Eye (tissue), 1 donor: ENCODE results near the gene ZBTB3.

Experiments
- DNase-seq: peaks from one replicate; pipeline ENCODE4 v3.0.0-alpha.2; 2015

ZBTB3 gene

GRCh38 chr11:62753736-62754603 is at the start of gene ZBTB3:
Gene ZBTB3 (minus strand): TSS chr11:62754160. CDS start chr11:62753664, 496 bp downstream.
- DNase-seq, result peak; percentile 99

DNA sequence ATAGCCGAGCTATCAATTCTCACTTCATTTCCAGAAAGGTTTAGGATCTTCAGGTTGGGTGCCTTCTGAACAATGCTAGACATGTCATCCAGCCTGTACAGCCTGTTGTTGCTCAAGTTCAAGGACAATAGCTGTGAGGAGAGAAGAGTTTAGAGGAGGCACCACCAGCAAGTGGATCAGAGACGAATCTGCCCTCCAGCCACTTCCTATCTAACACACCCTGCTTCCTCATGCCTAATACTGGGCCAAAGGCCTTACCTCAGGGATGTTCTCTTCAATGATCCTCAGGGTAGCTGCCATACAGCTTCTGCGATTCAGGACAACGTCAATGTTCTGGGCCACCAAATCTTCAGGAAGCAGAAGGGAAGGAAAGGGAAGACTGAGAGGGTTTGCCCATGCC is 47.1 kb upstream of the ZBTB3 start:
- DNase-seq, result no peak

- no peak for DNase-seq
Measured at GRCh38 chr11:62799486-62799885, 45.5 kb upstream of the ZBTB3 start.

- DNase-seq, result no peak
Measured at GRCh38 chr11:62796281-62796680, 42.3 kb upstream of the ZBTB3 start.

GRCh38 chr11:62794201-62794775 is 40.3 kb upstream of the ZBTB3 start:
- DNase-seq, result no peak

DNA sequence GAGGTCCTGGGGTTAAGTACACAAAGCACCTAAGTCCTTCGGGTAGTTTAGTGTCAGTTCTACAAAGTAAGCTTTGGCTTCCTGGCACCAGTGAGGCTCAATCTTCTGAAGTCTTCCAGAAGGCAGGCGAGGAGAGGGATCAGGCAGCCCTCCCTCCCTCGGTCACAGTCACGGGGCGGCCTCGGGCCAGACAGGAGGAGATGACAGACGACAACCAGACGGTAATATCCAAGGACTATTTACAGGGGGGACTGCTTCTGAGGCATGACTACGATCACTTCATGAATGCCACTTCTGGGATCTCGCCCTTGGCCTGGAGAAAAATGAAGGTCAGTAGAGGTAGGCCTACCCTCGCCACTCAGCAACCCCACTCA is 38.2 kb upstream of the ZBTB3 start:
- DNase-seq, result no peak

DNA sequence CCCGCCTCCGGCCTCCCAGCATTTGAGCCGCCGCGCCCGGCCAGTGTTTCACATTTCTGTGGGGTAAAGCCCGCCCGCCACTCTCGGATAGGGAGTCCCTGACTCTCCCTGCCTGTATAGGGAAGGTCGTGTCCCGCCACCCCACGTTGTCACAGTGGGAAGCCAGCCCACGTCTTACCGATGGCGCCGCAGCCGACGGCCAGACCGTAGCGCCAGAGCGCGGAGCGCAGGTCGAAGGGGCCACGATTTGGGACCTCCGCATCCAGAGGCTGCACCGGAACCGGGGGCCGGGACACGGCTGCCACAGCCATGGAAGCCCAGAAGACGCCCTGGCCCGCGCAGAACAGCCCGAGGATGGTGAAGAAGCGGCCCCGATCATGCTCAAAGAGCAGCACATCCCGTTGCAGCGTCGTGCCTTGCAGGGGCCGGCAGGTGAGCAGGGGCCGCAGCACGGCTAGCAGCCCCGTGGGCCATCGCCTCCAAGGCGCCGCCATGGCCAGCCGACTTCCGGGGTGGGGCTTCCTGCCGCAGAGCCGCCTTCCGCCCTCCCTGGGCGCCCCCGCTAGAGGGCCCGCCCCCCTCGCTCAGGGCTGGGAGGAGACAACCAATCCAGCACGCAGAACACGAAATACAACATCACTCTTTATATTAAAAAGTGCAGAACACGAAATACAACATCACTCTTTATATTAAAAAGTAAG is 37.7 kb upstream of the ZBTB3 start, which contains the start of gene TMEM223:
TSS of gene TMEM223 (minus strand) at position 506 of the 701 bp plus-strand sequence. CDS start at position 494, 12 bp downstream.
- peak; percentile 91 for DNase-seq

- DNase-seq, result no peak
Measured at GRCh38 chr11:62789576-62789975, 35.6 kb upstream of the ZBTB3 start.

GRCh38 chr11:62788991-62789390 is 35.0 kb upstream of the ZBTB3 start:
- no peak for DNase-seq

DNA sequence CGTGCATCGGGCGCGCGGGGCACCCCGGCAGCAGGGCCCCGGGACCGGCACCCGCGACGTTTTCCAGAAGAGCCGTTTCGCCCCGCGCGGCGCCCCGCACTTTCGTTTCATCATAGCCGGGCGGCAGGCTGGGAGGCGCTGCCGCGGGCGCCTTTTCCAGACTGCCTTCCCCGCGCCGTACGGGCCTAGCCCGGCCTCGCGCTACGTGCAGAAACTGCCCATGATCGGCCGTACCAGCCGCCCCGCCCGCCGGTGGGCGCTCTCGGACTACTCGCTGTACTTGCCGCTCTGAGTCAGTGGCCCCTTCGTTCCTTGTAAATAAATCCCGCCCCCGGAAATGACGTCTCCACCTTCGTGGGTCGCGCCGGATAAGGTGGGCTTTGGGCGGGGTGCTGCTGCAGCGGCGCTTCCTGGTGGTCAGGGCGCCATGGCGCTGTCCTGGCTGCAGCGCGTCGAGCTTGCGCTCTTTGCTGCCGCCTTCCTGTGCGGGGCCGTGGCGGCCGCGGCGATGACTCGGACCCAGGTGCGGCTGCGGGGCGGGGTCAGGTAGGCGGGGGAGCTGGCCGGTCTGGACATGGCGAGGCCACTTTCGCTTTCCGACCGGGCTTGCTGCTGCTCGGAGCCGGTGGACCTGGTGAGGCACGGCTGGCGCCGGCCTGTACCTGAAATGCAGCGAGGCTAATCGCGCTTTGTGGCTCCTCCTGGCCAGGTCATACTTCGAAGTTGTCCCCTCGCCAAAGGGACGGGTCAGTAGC is 33.2 kb upstream of the ZBTB3 start, which contains the start of gene TMEM179B:
TSS of gene TMEM179B (plus strand) at position 398 of the 755 bp plus-strand sequence. CDS start at position 428, 30 bp downstream.
- DNase-seq, result peak; percentile 100

DNA sequence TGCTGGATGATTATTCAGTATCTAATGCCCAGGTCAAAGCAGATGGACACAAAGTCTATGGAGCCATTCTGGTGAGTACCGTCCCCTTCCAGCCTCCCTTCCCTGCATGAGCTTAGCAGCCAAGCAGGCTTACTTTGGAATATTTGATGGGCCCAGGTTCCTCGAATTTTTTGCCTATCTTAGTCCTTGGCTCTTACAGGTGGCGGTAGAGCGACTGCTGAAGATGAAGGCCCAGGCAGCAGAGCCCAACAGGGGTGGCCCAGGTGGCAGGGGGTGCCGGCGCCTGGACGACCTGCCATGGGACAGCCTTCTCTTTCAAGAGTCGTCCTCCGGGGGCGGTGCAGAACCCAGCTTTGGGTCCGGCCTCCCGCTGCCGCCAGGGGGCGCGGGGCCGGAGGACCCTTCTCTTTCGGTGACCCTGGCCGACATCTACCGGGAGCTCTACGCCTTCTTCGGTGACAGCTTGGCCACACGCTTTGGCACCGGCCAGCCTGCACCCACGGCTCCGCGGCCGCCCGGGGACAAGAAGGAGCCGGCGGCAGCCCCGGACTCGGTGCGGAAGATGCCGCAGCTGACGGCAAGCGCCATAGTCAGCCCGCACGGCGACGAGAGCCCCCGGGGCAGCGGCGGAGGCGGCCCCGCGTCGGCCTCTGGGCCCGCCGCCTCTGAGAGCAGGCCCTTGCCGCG is 32.5 kb upstream of the ZBTB3 start:
- DNase-seq, result peak; percentile 96

DNA sequence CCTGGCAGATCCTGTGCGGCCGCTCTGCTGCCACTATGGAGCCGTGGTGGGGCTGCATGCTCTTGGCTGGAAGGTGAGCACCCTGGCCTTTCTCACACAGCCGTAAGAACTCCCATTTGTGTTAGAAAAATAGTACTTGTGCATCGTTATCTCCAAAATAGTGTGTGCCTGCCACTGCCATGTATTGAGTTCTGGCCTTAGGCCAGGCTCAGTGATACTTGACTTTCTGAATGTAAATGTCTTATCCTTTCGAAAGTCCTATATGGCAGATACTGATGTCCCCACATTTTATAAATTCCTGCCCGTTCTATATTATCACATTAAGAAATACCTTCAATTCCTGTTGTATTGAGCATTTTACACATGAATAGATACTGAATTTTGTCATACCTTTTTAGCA is 28.8 kb upstream of the ZBTB3 start:
- no peak for DNase-seq

DNA sequence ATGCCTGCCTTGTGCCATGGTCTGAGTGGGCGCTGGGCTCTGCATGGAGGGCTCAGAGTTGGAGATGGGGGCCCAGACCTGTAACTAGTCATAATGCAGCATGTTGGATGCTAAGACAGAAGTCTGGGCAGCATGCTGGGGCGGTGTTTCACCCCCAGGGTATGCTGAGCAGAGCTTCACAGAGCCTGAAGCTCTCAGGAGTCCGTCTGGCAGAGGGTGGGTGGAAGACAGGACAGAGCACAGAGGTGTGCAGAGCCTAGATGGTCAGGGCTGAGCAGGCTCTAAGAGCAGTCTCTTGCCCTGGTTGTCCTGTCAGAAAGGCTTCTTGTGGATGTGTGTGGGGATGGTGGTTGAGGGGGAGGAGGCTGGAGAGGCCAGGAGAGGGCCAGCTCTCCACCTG is 24.5 kb upstream of the ZBTB3 start:
- DNase-seq, result no peak

GRCh38 chr11:62777389-62777788 is 23.4 kb upstream of the ZBTB3 start:
- no peak for DNase-seq

DNA sequence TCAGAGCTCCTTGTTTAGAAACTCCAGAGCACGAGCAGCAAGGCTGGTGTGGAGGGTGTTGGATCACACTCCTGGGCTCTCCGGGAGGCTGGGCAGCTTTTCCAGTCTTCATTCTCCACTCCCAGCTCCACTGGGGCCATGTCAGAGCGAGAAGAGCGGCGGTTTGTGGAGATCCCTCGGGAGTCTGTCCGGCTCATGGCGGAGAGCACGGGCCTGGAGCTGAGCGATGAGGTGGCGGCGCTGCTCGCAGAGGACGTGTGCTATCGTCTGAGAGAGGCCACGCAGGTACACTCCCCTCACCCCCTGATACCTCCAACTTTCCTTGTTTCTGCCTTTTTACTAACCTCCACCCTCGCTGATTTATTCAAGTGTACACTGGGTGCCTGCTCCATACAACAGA is 21.7 kb upstream of the ZBTB3 start:
- no peak for DNase-seq

- DNase-seq, result no peak
Measured at GRCh38 chr11:62774407-62774806, 20.4 kb upstream of the ZBTB3 start.

DNA sequence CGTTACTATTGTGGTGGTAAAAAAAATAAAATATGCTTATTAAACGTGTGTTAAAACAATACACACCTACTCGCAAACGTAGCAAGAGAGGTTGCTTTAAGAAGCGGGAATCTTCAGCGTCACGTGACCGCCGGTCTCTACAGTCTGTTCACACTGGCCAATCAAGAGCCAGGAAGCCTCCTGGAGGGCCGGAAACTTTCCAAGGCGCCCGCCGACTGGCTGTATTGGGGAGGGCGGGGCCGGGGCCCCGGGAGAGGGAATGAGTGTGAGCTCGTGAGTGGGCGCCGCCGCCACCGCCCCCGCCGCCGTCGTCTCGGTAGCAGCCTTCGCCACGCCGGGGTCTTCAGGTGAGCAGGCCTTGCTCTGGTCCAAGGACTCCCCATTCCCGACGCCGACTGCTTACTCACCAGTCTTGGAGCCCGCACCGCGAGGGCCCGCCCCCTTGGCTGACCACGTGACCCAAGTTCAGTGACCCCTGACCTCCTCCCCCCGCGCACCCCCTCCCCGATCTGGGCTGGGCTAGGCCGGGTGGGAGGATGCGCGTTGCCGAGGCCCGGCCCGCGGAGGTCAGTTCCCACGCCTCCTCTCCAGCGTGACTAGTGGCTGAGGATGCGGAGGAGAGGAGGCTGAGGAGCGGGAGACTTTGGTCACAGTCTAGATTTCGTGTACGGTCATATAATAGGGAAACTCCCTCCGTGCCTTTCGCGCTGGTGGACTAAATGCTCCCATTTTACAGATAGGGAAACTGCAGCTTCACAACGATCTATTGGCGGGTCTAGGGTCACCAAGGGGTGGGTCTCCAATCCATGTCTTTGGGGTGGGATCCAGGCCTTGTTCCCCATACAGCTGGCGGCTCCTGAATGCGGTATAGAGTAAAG is 17.4 kb upstream of the ZBTB3 start, which contains the start of gene TAF6L:
TSS of gene TAF6L (plus strand) at position 253 of the 878 bp plus-strand sequence. CDS start 4,388 bp downstream, outside the sequence.
- DNase-seq, result peak; percentile 98

- no peak for DNase-seq
Measured at GRCh38 chr11:62770778-62771143, 16.8 kb upstream of the ZBTB3 start.

- peak; percentile 11 for DNase-seq
Measured at GRCh38 chr11:62760867-62761227, 6.9 kb upstream of the ZBTB3 start.

DNA sequence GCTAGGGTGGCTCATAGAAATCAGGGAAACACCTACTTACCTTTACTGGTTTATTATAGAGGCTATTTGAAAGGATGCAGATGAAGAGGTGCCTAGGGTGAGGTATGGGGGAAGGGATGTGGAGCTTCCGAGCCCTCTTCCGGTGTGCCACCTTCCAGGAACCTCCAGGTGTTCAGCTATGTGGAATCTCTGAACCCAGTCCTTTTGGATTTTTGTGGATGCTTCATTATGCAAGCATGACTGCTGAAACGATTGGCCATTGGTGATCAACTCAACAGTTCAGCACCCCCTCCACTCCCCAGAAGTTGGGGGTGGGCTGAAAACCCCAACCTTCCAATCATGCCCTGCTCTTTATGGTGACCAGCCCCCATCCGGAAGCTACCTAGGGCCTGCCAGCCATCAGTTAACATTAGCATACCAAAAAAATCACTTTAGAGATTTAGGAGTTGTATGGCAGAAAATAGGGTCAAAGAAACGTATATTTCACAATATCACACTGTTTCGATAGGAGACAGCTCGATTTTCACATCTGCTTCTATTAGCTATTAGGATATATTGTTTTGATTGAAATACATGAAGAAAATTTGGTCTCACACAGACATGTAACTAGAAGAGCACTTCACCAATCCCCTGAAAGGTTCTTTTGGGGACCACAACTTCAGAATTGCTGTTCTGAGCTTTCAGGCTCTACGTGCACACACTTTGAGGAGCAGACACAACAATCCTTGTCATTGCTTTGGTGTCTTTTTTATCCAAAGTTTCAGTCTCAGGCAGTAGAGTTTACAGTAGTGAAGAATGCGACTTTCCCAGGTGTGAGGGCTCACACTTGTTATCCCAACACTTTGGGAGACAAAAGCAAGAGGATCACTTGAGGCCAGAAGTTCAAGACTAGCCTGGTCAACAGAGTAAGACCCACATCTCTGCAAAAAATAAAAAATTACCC is 4.2 kb upstream of the ZBTB3 start:
- no peak for DNase-seq
